Epithelial cell of prostate (primary cell): ENCODE data around the gene C1orf87.

Experiments
- DNase-seq: peaks from one replicate; pipeline ENCODE4 v3.0.0-alpha.2; 2011; ENCODE audit warnings: low read depth, low spot score
- H3K27ac ChIP-seq: fragments of 450-650 bp; 2 replicates; pipeline ENCODE4 v1.5.1; 2017; ENCODE audit warnings: mild to moderate bottlenecking

C1orf87 gene

GRCh38 chr1:60065199-60065598 lies 8.4 kb downstream of the C1orf87 start:
- H3K27ac ChIP-seq: no peak overlapping the region
- no peak for DNase-seq

- no peak overlapping the region for H3K27ac ChIP-seq
- DNase-seq: no peak
Observed at GRCh38 chr1:60063561-60063960, 10.0 kb downstream of the C1orf87 start.

GRCh38 chr1:60059468-60059867 lies 14.1 kb downstream of the C1orf87 start:
- no peak overlapping the region for H3K27ac ChIP-seq
- no peak for DNase-seq

- peak; percentile 60 for DNase-seq
- H3K27ac ChIP-seq: no peak overlapping the region
Observed at GRCh38 chr1:60055336-60055735, 18.2 kb downstream of the C1orf87 start.

- DNase-seq: no peak
Observed at GRCh38 chr1:60054374-60054773, 19.2 kb downstream of the C1orf87 start.

GRCh38 chr1:60052601-60053000 lies 21.0 kb downstream of the C1orf87 start:
- no peak overlapping the region for H3K27ac ChIP-seq
- no peak for DNase-seq

More at GRCh38 chr1:60054374-60054773, 19.2 kb downstream of the C1orf87 start:
- H3K27ac ChIP-seq: no peak overlapping the region

- no peak overlapping the region for H3K27ac ChIP-seq
- DNase-seq: no peak
Observed at GRCh38 chr1:60051191-60051590, 22.4 kb downstream of the C1orf87 start.

GRCh38 chr1:60049188-60049587 lies 24.4 kb downstream of the C1orf87 start:
- no peak for DNase-seq
- no peak overlapping the region for H3K27ac ChIP-seq

GRCh38 chr1:60044881-60045280 lies 28.7 kb downstream of the C1orf87 start:
- no peak overlapping the region for H3K27ac ChIP-seq
- no peak for DNase-seq

GRCh38 chr1:60041783-60042182 lies 31.8 kb downstream of the C1orf87 start:
- H3K27ac ChIP-seq: no peak overlapping the region
- DNase-seq: no peak

- no peak for DNase-seq
- no peak overlapping the region for H3K27ac ChIP-seq
Observed at GRCh38 chr1:60037669-60038068, 35.9 kb downstream of the C1orf87 start.

- no peak overlapping the region for H3K27ac ChIP-seq
- no peak for DNase-seq
Observed at GRCh38 chr1:60036856-60037460, 36.6 kb downstream of the C1orf87 start.

- H3K27ac ChIP-seq: no peak overlapping the region
- no peak for DNase-seq
Observed at GRCh38 chr1:60035921-60036320, 37.6 kb downstream of the C1orf87 start.

- no peak overlapping the region for H3K27ac ChIP-seq
- no peak for DNase-seq
Observed at GRCh38 chr1:60034999-60035398, 38.6 kb downstream of the C1orf87 start.

- no peak for DNase-seq
- no peak overlapping the region for H3K27ac ChIP-seq
Observed at GRCh38 chr1:60033066-60033465, 40.5 kb downstream of the C1orf87 start.

- no peak overlapping the region for H3K27ac ChIP-seq
- no peak for DNase-seq
Observed at GRCh38 chr1:60031146-60031545, 42.4 kb downstream of the C1orf87 start.

- no peak for DNase-seq
- no peak overlapping the region for H3K27ac ChIP-seq
Observed at GRCh38 chr1:60025552-60025951, 48.0 kb downstream of the C1orf87 start.

- H3K27ac ChIP-seq: no peak overlapping the region
- no peak for DNase-seq
Observed at GRCh38 chr1:60017508-60018205, 55.9 kb downstream of the C1orf87 start.

GRCh38 chr1:60010690-60011089 lies 62.9 kb downstream of the C1orf87 start:
- no peak for DNase-seq
- no peak overlapping the region for H3K27ac ChIP-seq

GRCh38 chr1:60008500-60008899 lies 65.1 kb downstream of the C1orf87 start:
- H3K27ac ChIP-seq: no peak overlapping the region
- no peak for DNase-seq

- no peak overlapping the region for H3K27ac ChIP-seq
- no peak for DNase-seq
Observed at GRCh38 chr1:60000625-60001024, 72.9 kb downstream of the C1orf87 start.

- H3K27ac ChIP-seq: no peak overlapping the region
- DNase-seq: no peak
Observed at GRCh38 chr1:59999746-60000145, 73.8 kb downstream of the C1orf87 start.
